ENCODE data around the gene PRKD1. TPM values are rescaled to one million over a fixed set of nuclear protein-coding genes. Genes with fewer than 3 reads are reported as not detected.

Gene PRKD1
- total and polyA plus RNA-seq, 2 donors (not counting 1 experiment from before 2014, with no cell fraction given) = 20.1 to 26.2 TPM

GRCh38 chr14:29832042-29832441 is 95.6 kb downstream of the PRKD1 start:
- Histone ChIP-seq H4K20me1 (ENCODE audit: control insufficient read depth, extremely low read depth, insufficient read depth, low read length) (no peaks in the 10 kb centered on the region), H3K4me2 (ENCODE audit: extremely low read depth, insufficient read depth, low read length) (no peak overlapping the region), H3K36me3 (ENCODE audit: control insufficient read depth, insufficient read depth, low read length) (no peaks in the 10 kb centered on the region), H3K27me3 (ENCODE audit: control insufficient read depth, insufficient read depth, low read length) (no peaks in the 10 kb centered on the region), H3K9ac (ENCODE audit: insufficient read depth, low read length) (no peak overlapping the region), H3K27ac (ENCODE audit: insufficient read depth, low read length) (no peak overlapping the region), H3K9me3 (ENCODE audit: control insufficient read depth, insufficient read depth, low read depth, low read length) (no peaks in the 10 kb centered on the region), H3K4me1 (ENCODE audit: control insufficient read depth, extremely low read depth, insufficient read depth, low read length) (no peaks in the 10 kb centered on the region), H3K4me3 (replicated peaks in 1 of 4; ENCODE audit: control extremely low read depth in 1 of 4, insufficient read depth in 1 of 4, low read depth in 3 of 4, low read length in 4 of 4) (no peak overlapping the region), H3K79me2 (ENCODE audit: control insufficient read depth, insufficient read depth, low read length) (no peaks in the 10 kb centered on the region), H2AFZ (ENCODE audit: low read length) (no peak overlapping the region)
- TF ChIP-seq, protein P1, sequence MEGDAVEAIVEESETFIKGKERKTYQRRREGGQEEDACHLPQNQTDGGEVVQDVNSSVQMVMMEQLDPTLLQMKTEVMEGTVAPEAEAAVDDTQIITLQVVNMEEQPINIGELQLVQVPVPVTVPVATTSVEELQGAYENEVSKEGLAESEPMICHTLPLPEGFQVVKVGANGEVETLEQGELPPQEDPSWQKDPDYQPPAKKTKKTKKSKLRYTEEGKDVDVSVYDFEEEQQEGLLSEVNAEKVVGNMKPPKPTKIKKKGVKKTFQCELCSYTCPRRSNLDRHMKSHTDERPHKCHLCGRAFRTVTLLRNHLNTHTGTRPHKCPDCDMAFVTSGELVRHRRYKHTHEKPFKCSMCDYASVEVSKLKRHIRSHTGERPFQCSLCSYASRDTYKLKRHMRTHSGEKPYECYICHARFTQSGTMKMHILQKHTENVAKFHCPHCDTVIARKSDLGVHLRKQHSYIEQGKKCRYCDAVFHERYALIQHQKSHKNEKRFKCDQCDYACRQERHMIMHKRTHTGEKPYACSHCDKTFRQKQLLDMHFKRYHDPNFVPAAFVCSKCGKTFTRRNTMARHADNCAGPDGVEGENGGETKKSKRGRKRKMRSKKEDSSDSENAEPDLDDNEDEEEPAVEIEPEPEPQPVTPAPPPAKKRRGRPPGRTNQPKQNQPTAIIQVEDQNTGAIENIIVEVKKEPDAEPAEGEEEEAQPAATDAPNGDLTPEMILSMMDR (conservative IDR thresholded peaks at IDR 0.05 in 1 of 2, IDR thresholded peaks at IDR 0.05 in 1 of 2; ENCODE audit: low read depth in 1 of 2, low read length in 2 of 2) = no peak
- no peak for TF ChIP-seq EZH2 (IDR thresholded peaks at IDR 0.05; ENCODE audit: low read length, missing control alignments)
- DNase-seq (ENCODE audit: low read depth in 2 of 2) = no peak

- H3K79me2 ChIP-seq (ENCODE audit: control insufficient read depth, insufficient read depth, low read length) = no peaks in the 10 kb centered on the region
- no peak overlapping the region for H3K9ac ChIP-seq (ENCODE audit: insufficient read depth, low read length)
- DNase-seq (ENCODE audit: low read depth in 2 of 2) = no peak
- no peaks in the 10 kb centered on the region for H3K4me1 ChIP-seq (ENCODE audit: control insufficient read depth, extremely low read depth, insufficient read depth, low read length)
- H3K27me3 ChIP-seq (ENCODE audit: control insufficient read depth, insufficient read depth, low read length) = no peaks in the 10 kb centered on the region
- H2AFZ ChIP-seq (ENCODE audit: low read length) = no peak overlapping the region
- H4K20me1 ChIP-seq (ENCODE audit: control insufficient read depth, extremely low read depth, insufficient read depth, low read length) = no peaks in the 10 kb centered on the region
- no peak overlapping the region for H3K4me3 ChIP-seq (replicated peaks in 1 of 4; ENCODE audit: control extremely low read depth in 1 of 4, insufficient read depth in 1 of 4, low read depth in 3 of 4, low read length in 4 of 4)
- H3K36me3 ChIP-seq (ENCODE audit: control insufficient read depth, insufficient read depth, low read length) = no peaks in the 10 kb centered on the region
- H3K4me2 ChIP-seq (ENCODE audit: extremely low read depth, insufficient read depth, low read length) = no peak overlapping the region
- no peaks in the 10 kb centered on the region for H3K9me3 ChIP-seq (ENCODE audit: control insufficient read depth, insufficient read depth, low read depth, low read length)
- TF ChIP-seq, protein P1 (conservative IDR thresholded peaks at IDR 0.05 in 1 of 2, IDR thresholded peaks at IDR 0.05 in 1 of 2; ENCODE audit: low read depth in 1 of 2, low read length in 2 of 2) = no peak
- no peak for TF ChIP-seq EZH2 (IDR thresholded peaks at IDR 0.05; ENCODE audit: low read length, missing control alignments)
- no peak overlapping the region for H3K27ac ChIP-seq (ENCODE audit: insufficient read depth, low read length)
Observed at GRCh38 chr14:29829851-29830250, 97.8 kb downstream of the PRKD1 start.

- Histone ChIP-seq H3K36me3 (ENCODE audit: control insufficient read depth, insufficient read depth, low read length) (no peaks in the 10 kb centered on the region), H3K4me1 (ENCODE audit: control insufficient read depth, extremely low read depth, insufficient read depth, low read length) (no peaks in the 10 kb centered on the region), H3K4me3 (replicated peaks in 1 of 4; ENCODE audit: control extremely low read depth in 1 of 4, insufficient read depth in 1 of 4, low read depth in 3 of 4, low read length in 4 of 4) (no peak overlapping the region), H3K27me3 (ENCODE audit: control insufficient read depth, insufficient read depth, low read length) (no peaks in the 10 kb centered on the region), H3K4me2 (ENCODE audit: extremely low read depth, insufficient read depth, low read length) (no peak overlapping the region), H3K9ac (ENCODE audit: insufficient read depth, low read length) (no peak overlapping the region), H4K20me1 (ENCODE audit: control insufficient read depth, extremely low read depth, insufficient read depth, low read length) (no peaks in the 10 kb centered on the region), H3K27ac (ENCODE audit: insufficient read depth, low read length) (no peak overlapping the region), H2AFZ (ENCODE audit: low read length) (no peak overlapping the region), H3K79me2 (ENCODE audit: control insufficient read depth, insufficient read depth, low read length) (no peaks in the 10 kb centered on the region), H3K9me3 (ENCODE audit: control insufficient read depth, insufficient read depth, low read depth, low read length) (no peaks in the 10 kb centered on the region)
- TF ChIP-seq, protein P1 (conservative IDR thresholded peaks at IDR 0.05 in 1 of 2, IDR thresholded peaks at IDR 0.05 in 1 of 2; ENCODE audit: low read depth in 1 of 2, low read length in 2 of 2) = no peak
- no peak for TF ChIP-seq EZH2 (IDR thresholded peaks at IDR 0.05; ENCODE audit: low read length, missing control alignments)
- DNase-seq (ENCODE audit: low read depth in 2 of 2) = no peak
Observed at GRCh38 chr14:29823816-29824215, 103.8 kb downstream of the PRKD1 start.
